ENCODE results near the gene UTP4. TPM values are rescaled to one million over a fixed set of nuclear protein-coding genes. Genes with fewer than 3 reads are reported as not detected.

Gene UTP4
- total and polyA plus RNA-seq, 2 donors (not counting 3 experiments of a cell fraction or from before 2014, with no cell fraction given) = 56.1 to 59.5 TPM

DNA sequence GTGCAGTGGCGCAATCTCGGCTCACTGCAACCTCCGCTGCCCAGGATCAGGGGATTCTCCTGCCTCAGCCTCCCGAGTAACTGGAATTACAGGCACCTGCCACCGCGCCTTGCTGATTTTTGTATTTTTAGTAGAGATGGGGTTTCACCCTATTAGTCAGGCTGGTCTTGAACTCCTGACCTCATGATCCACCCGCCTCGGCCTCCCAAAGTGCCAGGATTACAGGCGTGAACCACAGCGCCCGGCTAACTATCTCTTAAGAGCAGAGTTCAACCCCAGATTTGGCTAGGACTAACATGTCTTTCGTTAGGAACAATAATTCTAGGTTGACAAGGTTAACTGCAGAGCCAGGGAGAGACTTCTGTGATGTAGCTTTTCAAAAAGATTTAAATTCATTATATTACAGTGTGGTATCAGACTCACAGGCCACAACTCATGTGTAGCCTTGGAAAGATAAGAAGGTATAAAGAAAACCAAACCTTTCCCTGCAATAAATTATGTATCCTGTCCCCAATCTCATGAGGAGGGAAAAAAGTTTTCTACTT, 4.4 kb upstream of the UTP4 start:
- H3K4me2 ChIP-seq (ENCODE audit: insufficient read depth, low read length) = no peak overlapping the region
- peaks cover 13% of the 10 kb centered on the region for H3K4me1 ChIP-seq (ENCODE audit: control insufficient read depth, extremely low read depth, insufficient read depth, low read length)
- H3K9me3 ChIP-seq (replicated peaks; ENCODE audit: control insufficient read depth, insufficient read depth, low read length) = no peaks in the 10 kb centered on the region
- DNase-seq (ENCODE audit: low read depth, low spot score) (no peak), FAIRE-seq (no peak)
- H3K27me3 ChIP-seq (ENCODE audit: control insufficient read depth in 2 of 2, insufficient read depth in 2 of 2, low read length in 2 of 2) = no peaks in the 10 kb centered on the region
- H2AFZ ChIP-seq (ENCODE audit: low read depth, low read length) = no peak overlapping the region
- no TSS peak for BruUV-seq (replicated peaks)
- TF ChIP-seq POLR2A (IDR thresholded peaks at IDR 0.05; ENCODE audit: low read depth, low read length) (no peak), JUN (IDR thresholded peaks at IDR 0.05; ENCODE audit: borderline replicate concordance, insufficient read depth, insufficient read length, low read depth) (no peak), GATA2 (IDR thresholded peaks at IDR 0.05; ENCODE audit: insufficient read depth, insufficient read length, low read depth, low read length) (no peak), POLR2AphosphoS5 (IDR thresholded peaks at IDR 0.05; ENCODE audit: insufficient read depth, low read depth, low read length) (no peak), FOS (IDR thresholded peaks at IDR 0.05; ENCODE audit: borderline replicate concordance, insufficient read depth, low read length) (no peak), MAX (IDR thresholded peaks at IDR 0.05; ENCODE audit: insufficient read depth, insufficient read length) (no peak), CTCF (IDR thresholded peaks at IDR 0.05; ENCODE audit: extremely low read depth in 1 of 2, insufficient read depth in 1 of 2, low read depth in 1 of 2, low read length in 2 of 2) (no peak), EZH2 (IDR thresholded peaks at IDR 0.05; ENCODE audit: borderline replicate concordance, low read depth, low read length, severe bottlenecking) (no peak), MYC (IDR thresholded peaks at IDR 0.05; ENCODE audit: low read depth, low read length) (no peak)
- POLR2A ChIA-PET = interaction anchor here (0.5 to 0.7 kb wide), 2 partner anchors 25 to 183 kb away, joined by 3 to 5 read pairs; no protein-coding TSS in a partner anchor
- no peaks in the 10 kb centered on the region for H3K9me1 ChIP-seq (replicated peaks; ENCODE audit: control insufficient read depth, extremely low read depth, insufficient read depth, low read length)
- CTCF ChIA-PET = interaction anchor here (3.2 kb wide), 1 partner anchor 281 kb away, joined by 14 read pairs; no protein-coding TSS in a partner anchor
- no peak overlapping the region for H3K4me3 ChIP-seq (replicated peaks in 1 of 3; ENCODE audit: insufficient read depth in 1 of 3, low read depth in 1 of 3, low read length in 3 of 3)
- intact Hi-C loops (cut with micrococcal nuclease) = no loop called here
- H3K36me3 ChIP-seq (ENCODE audit: control insufficient read depth in 2 of 2, extremely low read depth in 1 of 2, insufficient read depth in 2 of 2, low read length in 2 of 2) = no peaks in the 10 kb centered on the region
- no peak overlapping the region for H3K9ac ChIP-seq (replicated peaks; ENCODE audit: extremely low read depth, insufficient read depth, low read length)
- dilution Hi-C loops (cut with MboI; ENCODE audit: extremely low pct_ligation_motif_present, low sequenced_read_pairs) = no loop called here
- peaks cover 73% of the 10 kb centered on the region for H3K79me2 ChIP-seq (ENCODE audit: control insufficient read depth, insufficient read depth, low read length)
- peaks cover 3% of the 10 kb centered on the region for H4K20me1 ChIP-seq (replicated peaks; ENCODE audit: control insufficient read depth, extremely low read depth, insufficient read depth, low read length)
- no peak overlapping the region for H3K27ac ChIP-seq (ENCODE audit: insufficient read depth, low read depth, low read length)

Data from endothelial cell of umbilical vein (primary cell).